Fibroblast of skin of left biceps (primary cell): ENCODE measurements around the gene CPOX.
A peak's percentile ranks its signal among the peaks of the same experiment; 100 is the strongest.
"Not testable (repeated sequence)": the region's sequence is repeated elsewhere in the genome, so short reads cannot be mapped to it uniquely, and the experiment has no call there.

Experiments
- DNase-seq, 2 experiments: peaks; one replicate each; pipeline ENCODE4 v3.0.0-alpha.2; 2013; ENCODE audit warnings: low read depth in 2 of 2

Gene CPOX

GRCh38 chr3:98593046-98593936 lies at the start of gene CPOX:
Gene CPOX (minus strand): TSS chr3:98593611. CDS start chr3:98593504, 107 bp downstream.
- peak; percentile 62 for DNase-seq

- not testable (repeated sequence) for DNase-seq
Measured at GRCh38 chr3:98642769-98643168, 49.4 kb upstream of the CPOX start.

DNA sequence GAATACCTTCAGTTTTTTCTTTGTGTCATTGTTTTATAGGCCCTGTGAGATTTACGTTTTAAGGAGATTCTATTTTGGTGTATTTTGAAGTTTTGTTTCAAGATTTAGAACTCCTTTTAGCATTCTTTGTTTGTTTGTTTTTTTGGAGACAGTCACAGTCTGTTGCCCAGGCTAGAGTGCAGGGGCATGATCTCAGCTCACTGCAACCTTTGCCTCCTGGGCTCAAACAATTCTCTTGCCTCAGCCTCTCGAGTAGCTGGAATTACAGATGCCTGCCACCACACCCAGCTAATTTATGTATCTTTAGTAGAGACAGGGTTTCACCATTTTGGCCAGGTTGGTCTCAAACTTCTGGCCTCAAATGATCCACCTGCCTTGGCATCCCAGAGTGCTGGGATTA lies 48.3 kb upstream of the CPOX start:
- DNase-seq = not testable (repeated sequence)

DNA sequence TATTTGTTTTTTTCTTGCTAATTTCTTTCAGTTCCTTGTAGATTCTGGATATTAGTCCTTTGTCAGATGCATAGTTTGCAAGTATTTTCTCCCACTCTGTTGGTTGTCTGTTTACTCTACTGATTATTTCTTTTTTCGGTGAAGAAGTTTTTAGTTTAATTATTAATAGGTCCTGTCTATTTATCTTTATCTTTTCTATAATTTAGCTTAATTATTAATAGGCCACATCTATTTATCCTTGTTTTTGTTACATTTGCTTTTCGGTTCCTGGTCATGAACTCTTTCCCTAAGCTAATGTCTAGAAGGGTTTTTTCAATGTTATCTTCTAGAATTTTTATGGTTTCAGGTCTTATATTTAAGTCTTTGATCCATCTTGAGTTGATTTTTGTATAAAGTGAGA lies 45.1 kb upstream of the CPOX start:
- not testable (repeated sequence) for DNase-seq

GRCh38 chr3:98630416-98630815 lies 37.0 kb upstream of the CPOX start:
- DNase-seq = no peak

DNA sequence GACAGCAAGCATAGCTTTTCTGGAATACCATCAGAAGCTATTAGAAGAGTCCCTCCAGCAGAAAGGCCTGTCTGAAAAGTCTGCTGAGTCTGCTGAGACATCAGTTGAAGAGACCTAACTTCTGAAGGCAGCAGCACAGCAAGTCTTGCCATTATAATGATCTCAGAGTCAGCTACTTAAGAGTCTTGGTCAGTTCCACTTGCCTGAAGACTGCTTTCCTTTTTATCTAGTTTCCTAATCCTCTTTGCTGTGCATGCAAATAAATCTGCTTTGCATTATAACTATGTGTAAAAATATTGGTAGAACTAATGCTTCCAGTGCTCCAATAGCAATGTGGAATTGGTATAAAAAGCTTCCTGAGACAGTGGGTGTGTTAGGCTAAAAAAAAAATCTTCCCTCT lies 34.9 kb upstream of the CPOX start:
- DNase-seq = no peak

GRCh38 chr3:98626151-98626550 lies 32.7 kb upstream of the CPOX start:
- DNase-seq = no peak

DNA sequence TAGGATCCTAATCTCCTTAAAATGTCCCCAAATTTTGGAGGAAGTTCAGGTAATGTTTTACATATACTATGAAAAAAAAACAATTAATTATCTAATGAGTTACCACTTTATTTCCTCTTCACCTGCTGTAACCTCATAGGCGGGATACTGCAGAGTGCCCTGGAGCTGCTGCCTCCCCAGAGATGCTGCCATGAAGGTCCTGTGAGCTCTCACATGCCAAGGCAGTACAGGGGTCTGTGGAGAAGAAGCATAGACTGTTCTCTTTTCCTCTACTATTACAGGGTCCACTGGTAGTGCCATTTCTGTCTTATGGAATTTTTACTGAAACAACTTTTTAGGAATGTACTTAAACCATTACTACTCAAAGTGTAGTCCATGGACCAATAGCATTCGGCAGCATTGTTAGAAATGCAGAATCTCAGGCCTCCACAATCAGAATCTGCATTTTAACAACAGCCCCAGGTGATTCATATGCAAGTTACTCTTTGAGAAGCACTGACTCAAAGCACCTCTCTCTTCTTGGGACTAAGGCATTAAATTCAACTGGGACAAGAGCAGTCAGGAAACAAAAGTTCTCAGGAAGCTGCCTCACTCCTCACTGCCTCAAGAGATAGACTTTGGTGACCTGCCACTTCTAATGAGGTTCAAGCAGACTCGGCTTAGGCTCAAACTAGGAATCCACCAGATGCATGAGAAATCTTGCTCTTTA lies 30.3 kb upstream of the CPOX start:
- DNase-seq = no peak

DNA sequence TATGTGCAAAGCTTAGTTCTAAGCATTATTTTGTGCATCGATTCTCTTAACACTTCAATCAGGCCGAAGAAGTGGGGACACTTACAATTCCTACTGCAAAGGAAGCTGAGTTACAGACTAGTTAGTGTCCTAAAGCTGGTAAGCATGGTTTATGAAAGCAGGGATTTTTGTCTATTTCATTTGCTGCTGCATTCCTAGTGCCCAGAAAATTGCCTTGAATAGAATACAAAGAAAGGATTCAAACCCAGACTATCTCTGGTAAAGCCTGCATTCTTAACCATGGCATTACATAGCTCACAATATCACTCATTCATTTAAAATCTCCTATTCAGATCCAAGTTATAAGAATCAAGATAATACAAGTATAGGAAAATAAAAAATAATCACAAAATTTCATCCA lies 24.4 kb upstream of the CPOX start:
- DNase-seq = no peak

GRCh38 chr3:98613616-98614015 lies 20.2 kb upstream of the CPOX start:
- DNase-seq = no peak

GRCh38 chr3:98612996-98613517 lies 19.6 kb upstream of the CPOX start:
- no peak for DNase-seq

GRCh38 chr3:98612587-98612986 lies 19.2 kb upstream of the CPOX start:
- DNase-seq = no peak

DNA sequence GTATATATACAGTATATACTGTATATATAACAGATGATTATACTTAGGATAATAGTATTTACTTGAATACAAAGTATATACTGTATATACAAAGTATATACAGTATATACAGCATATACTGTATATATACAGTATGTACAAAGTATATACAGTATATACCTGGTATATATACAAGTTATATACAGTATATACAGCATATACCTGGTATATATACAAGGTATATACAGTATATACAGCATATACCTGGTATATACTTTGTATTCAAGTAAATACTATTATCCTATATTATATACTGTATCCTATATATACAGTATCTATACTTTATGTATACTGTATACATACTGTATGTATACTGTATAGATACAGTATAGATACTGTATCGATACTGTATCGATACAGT lies 14.6 kb upstream of the CPOX start:
- DNase-seq = no peak

GRCh38 chr3:98603580-98603979 lies 10.2 kb upstream of the CPOX start:
- DNase-seq = no peak

- DNase-seq = peak in 1 of 2 experiments; percentile 33
Measured at GRCh38 chr3:98602078-98602678, 8.8 kb upstream of the CPOX start.

DNA sequence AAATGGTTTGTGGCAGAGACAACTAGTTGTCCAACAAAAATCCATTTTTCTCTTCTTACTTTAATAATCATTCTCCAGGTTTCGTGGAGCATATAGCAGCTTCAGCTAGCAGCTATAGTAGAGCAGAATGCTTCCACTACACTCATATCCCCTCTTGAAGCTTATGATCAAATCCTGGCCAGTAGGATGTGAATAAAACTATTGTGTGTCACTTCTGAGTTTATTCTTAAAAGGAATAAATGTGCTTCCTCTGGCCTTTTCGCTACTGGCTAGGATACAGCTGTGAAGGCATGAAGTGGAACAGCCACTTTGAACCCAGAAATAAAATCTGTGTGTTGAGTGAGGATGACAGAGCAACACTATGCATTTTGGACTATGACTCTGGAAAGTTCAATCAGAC lies 7.8 kb upstream of the CPOX start:
- DNase-seq = no peak

- DNase-seq = no peak
Measured at GRCh38 chr3:98600412-98601095, 7.1 kb upstream of the CPOX start.

- no peak for DNase-seq
Measured at GRCh38 chr3:98599647-98600411, 6.4 kb upstream of the CPOX start.

GRCh38 chr3:98598492-98598891 lies 5.1 kb upstream of the CPOX start:
- no peak for DNase-seq

- no peak for DNase-seq
Measured at GRCh38 chr3:98596541-98597500, 3.4 kb upstream of the CPOX start.
